ENCODE measurements around the gene AKAP17A. TPM values are rescaled to one million over a fixed set of nuclear protein-coding genes. Genes with fewer than 3 reads are reported as not detected.

AKAP17A gene
- total RNA-seq, 1 donor from 2014 or later, result 52.7 TPM

DNA sequence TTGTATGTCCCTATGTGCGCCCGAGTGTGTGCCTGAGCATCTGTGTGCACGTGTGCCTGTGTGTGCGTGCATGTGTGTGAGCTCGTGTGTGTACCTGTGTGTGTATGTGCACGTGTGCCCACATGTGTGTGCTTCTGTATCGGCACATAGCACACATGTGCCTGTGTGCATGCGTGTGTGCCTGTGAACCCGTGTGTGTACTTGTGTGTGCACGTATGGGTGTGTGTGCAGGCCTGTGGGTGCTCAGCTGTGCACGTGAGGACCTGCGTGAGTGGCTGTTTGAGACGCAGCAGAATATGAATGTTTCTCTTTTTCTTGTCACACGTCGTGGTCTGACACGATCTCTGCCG, 4.3 kb downstream of the AKAP17A start:
- Mint-ChIP-seq H3K27ac (no peak overlapping the region), H3K27me3 (no peaks in the 10 kb centered on the region), H3K36me3 (ENCODE audit: insufficient read depth) (peaks cover 26% of the 10 kb centered on the region), H3K4me1 (ENCODE audit: low read depth) (peaks cover 7% of the 10 kb centered on the region), H3K4me3 (ENCODE audit: low read depth) (no peak overlapping the region), H3K9me3 (ENCODE audit: low read depth) (no peaks in the 10 kb centered on the region)
- TF ChIP-seq, protein P1, sequence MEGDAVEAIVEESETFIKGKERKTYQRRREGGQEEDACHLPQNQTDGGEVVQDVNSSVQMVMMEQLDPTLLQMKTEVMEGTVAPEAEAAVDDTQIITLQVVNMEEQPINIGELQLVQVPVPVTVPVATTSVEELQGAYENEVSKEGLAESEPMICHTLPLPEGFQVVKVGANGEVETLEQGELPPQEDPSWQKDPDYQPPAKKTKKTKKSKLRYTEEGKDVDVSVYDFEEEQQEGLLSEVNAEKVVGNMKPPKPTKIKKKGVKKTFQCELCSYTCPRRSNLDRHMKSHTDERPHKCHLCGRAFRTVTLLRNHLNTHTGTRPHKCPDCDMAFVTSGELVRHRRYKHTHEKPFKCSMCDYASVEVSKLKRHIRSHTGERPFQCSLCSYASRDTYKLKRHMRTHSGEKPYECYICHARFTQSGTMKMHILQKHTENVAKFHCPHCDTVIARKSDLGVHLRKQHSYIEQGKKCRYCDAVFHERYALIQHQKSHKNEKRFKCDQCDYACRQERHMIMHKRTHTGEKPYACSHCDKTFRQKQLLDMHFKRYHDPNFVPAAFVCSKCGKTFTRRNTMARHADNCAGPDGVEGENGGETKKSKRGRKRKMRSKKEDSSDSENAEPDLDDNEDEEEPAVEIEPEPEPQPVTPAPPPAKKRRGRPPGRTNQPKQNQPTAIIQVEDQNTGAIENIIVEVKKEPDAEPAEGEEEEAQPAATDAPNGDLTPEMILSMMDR (IDR thresholded peaks at IDR 0.05; ENCODE audit: unreplicated experiment), result no peak
- no peak for DNase-seq (ENCODE audit: low spot score, unreplicated experiment)

DNA sequence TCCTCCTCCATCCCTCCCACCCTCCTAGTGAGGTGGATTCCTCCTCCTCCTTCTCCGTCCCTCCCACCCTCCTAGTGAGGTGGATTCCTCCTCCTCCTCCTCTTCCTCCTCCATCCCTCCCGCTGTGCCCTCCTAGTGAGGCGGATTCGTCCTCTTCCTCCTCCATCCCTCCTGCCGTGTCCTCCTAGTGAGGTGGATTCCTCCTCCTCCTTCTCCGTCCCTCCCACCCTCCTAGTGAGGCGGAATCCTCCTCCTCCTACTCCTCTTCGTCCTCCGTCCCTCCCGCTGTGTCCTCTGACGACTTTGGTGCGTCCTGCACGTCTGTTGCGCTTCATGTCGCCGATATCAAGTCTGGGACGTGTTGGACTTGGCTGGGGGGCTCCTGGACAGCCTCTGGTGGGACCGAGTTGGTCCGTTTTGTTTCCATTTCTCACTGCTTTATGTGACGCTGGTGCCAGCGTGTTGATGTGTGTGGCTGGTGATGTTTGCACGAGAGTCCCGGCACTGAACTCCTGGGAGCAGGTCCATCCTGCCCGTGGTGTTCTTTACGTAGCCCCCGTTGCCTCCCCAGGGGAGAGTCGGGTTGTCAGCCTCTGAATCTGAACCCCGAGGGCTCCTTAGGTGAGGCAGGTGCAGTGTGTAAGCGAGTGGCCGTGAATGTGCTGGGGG, 5.4 kb downstream of the AKAP17A start:
- Mint-ChIP-seq H3K36me3 (ENCODE audit: insufficient read depth) (peaks cover 31% of the 10 kb centered on the region), H3K4me3 (ENCODE audit: low read depth) (no peak overlapping the region), H3K27me3 (no peaks in the 10 kb centered on the region), H3K4me1 (ENCODE audit: low read depth) (peaks cover 7% of the 10 kb centered on the region), H3K27ac (no peak overlapping the region), H3K9me3 (ENCODE audit: low read depth) (no peaks in the 10 kb centered on the region)
- DNase-seq (ENCODE audit: low spot score, unreplicated experiment), result no peak
- TF ChIP-seq, protein P1 (IDR thresholded peaks at IDR 0.05; ENCODE audit: unreplicated experiment), result no peak

DNA sequence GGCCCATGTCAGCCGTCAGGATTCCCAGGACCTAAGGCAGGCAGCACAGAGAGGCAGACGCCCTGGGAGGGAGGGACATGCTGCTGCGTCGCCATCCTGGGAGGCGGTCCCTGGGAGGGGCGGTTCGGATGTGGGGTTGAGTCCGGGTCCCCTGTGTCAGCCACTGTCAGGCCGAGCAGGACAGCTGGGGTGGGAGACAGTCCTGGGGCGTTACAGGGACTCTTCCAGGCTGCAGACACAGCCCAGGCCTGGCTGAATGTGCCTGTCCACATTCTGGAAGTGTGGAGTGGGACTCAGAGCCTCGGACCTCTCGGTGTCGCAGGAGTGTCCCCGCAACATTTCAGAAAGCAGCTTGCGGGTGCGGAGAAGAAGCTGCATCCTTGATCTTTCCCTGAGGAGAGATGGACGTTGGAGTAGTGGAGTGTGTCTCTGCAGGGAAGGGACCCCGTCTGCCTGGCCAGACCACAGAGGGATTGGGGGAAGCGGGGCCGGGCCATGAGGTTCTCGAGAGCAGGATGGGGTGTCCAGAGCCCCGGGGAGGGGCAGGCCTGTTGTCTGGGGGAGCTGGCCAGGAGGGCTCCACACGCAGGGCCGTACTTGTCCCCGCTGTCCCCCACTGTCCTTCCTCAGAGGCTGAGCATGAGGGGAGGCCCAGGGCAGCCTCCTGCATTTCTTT, 6.1 kb downstream of the AKAP17A start:
- TF ChIP-seq, protein P1 (IDR thresholded peaks at IDR 0.05; ENCODE audit: unreplicated experiment), result no peak
- Mint-ChIP-seq H3K27me3 (no peaks in the 10 kb centered on the region), H3K36me3 (ENCODE audit: insufficient read depth) (peaks cover 38% of the 10 kb centered on the region), H3K9me3 (ENCODE audit: low read depth) (no peaks in the 10 kb centered on the region), H3K4me3 (ENCODE audit: low read depth) (no peak overlapping the region), H3K4me1 (ENCODE audit: low read depth) (peaks cover 7% of the 10 kb centered on the region), H3K27ac (no peak overlapping the region)
- DNase-seq (ENCODE audit: low spot score, unreplicated experiment), result no peak

DNA sequence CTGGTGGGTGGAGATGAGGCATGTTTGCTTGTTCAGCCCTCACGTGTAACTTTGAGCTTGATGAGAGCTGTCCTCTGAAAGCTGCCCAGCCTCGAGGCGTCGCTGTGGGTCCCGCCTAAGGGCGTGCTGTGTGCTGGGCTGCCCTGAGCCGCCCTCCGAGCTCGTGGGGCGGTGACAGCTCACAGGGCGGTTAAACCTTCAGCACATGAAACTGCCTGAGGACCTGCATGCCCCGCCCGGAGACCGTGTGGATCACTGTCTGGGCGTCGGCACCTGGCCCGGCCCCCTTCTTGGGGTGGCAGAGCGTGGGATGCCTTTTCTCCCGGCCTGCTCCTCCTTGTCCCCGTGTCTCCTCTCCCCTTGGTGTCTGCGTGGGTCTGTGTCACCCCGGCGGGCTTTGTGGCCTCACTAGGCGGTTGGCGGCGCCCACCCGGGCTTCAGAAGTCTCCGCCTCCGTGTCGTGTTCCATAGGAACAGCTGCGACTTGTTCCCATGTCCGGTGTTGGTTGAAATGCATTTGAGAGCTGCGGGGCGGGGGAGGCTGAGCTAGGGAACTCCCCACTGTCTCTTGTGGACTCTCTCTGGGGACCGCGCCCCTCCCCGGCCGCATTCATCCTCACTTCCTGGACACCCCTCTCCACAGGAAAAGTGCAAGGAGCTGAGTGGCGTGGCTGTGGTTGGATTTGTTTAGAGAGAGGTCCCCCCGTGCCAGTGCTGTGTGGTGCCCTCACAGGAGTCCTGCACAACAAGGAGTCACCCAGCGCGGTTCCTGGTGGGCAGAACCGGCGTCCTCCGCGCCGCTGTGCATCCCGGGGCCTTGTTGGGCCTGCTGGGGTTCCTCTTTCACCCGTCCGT, 6.8 kb downstream of the AKAP17A start:
- Mint-ChIP-seq H3K27ac (no peak overlapping the region), H3K4me1 (ENCODE audit: low read depth) (no peaks in the 10 kb centered on the region), H3K4me3 (ENCODE audit: low read depth) (no peak overlapping the region), H3K9me3 (ENCODE audit: low read depth) (no peaks in the 10 kb centered on the region), H3K36me3 (ENCODE audit: insufficient read depth) (peaks cover 42% of the 10 kb centered on the region), H3K27me3 (no peaks in the 10 kb centered on the region)
- TF ChIP-seq, protein P1 (IDR thresholded peaks at IDR 0.05; ENCODE audit: unreplicated experiment), result no peak
- no peak for DNase-seq (ENCODE audit: low spot score, unreplicated experiment)

Data from progenitor cell of endocrine pancreas (in vitro differentiated cells).